ENCODE results near the gene RMND1.
A peak's percentile ranks its signal among the peaks of the same experiment; 100 is the strongest.

The RMND1 gene

DNA sequence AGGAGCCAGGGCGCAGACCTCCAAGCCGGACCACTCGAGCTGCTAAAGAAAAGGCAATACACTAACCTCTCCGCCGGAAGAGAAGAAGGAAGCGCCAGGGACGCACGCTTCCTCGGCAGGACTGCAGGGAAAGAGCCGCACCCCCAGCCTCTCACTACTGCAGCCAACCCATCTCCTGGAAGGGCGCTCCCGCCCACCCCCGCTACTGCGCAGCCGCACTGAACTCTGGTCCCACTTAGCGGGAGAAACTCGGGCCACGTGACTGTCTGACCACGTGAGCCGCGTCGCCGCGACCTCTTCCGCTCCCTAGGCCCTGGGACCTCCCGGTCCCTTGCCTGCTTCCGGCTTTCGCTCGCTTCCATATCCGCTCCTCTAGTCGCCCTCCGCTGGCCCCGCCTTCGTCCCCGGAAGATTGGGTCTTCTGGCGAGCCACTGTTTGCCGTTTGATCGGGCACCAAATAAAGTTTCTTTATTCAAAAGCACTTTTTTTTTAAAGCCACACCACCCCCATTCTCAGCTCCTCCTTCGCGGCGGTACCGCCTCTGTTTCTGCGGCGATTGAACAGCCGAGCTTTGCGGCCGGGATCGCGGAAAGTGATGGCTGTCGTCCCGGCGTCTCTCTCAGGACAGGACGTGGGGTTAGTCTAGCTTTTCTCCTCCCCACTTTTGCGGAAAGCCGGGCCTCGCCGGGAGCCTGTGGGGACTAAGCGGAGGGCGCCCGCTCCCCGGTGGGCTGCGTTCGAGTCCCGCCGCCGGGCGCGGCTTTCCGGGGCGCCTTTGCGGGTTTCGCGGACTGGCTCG, at the start of gene RMND1:
Gene RMND1, minus strand, starts transcription at position 177 of the 800 bp plus-strand sequence. CDS start 6,315 bp downstream, outside the sequence.
- Histone ChIP-seq H3K36me3 (ENCODE audit: control insufficient read depth, insufficient read depth, low read length) (no peaks in the 10 kb centered on the region), H3K27me3 (replicated peaks; ENCODE audit: control insufficient read depth, insufficient read depth, low read length) (no peaks in the 10 kb centered on the region), H3K4me3 (replicated peaks; ENCODE audit: low read depth, low read length) (peak within 1 kb of the TSS; percentile 71)
- TF ChIP-seq, protein P1, sequence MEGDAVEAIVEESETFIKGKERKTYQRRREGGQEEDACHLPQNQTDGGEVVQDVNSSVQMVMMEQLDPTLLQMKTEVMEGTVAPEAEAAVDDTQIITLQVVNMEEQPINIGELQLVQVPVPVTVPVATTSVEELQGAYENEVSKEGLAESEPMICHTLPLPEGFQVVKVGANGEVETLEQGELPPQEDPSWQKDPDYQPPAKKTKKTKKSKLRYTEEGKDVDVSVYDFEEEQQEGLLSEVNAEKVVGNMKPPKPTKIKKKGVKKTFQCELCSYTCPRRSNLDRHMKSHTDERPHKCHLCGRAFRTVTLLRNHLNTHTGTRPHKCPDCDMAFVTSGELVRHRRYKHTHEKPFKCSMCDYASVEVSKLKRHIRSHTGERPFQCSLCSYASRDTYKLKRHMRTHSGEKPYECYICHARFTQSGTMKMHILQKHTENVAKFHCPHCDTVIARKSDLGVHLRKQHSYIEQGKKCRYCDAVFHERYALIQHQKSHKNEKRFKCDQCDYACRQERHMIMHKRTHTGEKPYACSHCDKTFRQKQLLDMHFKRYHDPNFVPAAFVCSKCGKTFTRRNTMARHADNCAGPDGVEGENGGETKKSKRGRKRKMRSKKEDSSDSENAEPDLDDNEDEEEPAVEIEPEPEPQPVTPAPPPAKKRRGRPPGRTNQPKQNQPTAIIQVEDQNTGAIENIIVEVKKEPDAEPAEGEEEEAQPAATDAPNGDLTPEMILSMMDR (IDR thresholded peaks at IDR 0.05; ENCODE audit: insufficient read depth, low read length, poor library complexity, severe bottlenecking) = no peak
- DNase-seq (ENCODE audit: extremely low read depth, insufficient read length) = peak; percentile 100

DNA sequence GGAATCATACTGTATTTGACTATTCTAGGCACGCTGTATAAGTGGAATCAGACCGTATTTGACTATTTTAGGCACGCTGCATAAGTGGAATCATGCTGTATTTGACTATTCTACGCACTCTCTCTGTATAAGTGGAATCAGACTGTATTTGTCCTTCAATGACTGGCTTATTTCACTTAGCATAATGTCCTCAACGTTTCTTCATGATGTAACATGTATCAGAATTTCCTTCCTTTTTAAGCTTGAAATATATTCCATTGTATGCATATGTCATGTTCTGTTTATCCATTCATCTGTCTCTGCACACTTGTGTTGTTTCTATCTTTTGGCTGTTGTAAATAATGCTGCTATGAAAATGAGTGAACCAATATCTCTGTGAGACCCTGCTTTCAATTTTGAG, 47.6 kb upstream of the RMND1 start:
- no peak for DNase-seq (ENCODE audit: extremely low read depth, insufficient read length)
- no peaks in the 10 kb centered on the region for H3K36me3 ChIP-seq (ENCODE audit: control insufficient read depth, insufficient read depth, low read length)
- H3K4me3 ChIP-seq (replicated peaks; ENCODE audit: low read depth, low read length) = no peak overlapping the region
- TF ChIP-seq, protein P1 (IDR thresholded peaks at IDR 0.05; ENCODE audit: insufficient read depth, low read length, poor library complexity, severe bottlenecking) = no peak
- H3K27me3 ChIP-seq (replicated peaks; ENCODE audit: control insufficient read depth, insufficient read depth, low read length) = no peaks in the 10 kb centered on the region

- Histone ChIP-seq H3K4me3 (replicated peaks; ENCODE audit: low read depth, low read length) (no peak overlapping the region), H3K36me3 (ENCODE audit: control insufficient read depth, insufficient read depth, low read length) (no peaks in the 10 kb centered on the region), H3K27me3 (replicated peaks; ENCODE audit: control insufficient read depth, insufficient read depth, low read length) (peaks cover 4% of the 10 kb centered on the region; the same call in 1 of the 2 replicates)
- TF ChIP-seq, protein P1 (IDR thresholded peaks at IDR 0.05; ENCODE audit: insufficient read depth, low read length, poor library complexity, severe bottlenecking) = no peak
- no peak for DNase-seq (ENCODE audit: extremely low read depth, insufficient read length)
These were observed 46.4 kb upstream of the RMND1 start for GRCh38 chr6:151498327-151498726.

DNA sequence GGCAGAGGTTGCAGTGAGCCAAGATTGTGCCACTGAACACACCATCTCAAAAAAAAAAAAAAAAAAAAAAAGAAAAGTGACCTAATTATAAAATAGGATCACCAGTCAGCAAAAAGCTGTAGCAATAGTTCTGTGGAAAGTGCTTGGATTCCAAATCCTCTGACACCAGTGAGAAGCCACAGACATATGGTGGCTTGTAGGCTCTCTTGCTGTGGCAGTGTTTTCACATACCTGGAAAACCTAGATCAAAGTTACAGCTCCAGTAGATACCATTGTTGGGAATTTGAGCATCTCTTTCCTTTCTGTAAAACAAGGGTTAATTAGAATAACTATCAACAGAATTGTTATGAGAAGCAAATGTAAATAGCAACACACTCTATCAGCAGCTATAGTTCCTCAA, 46.0 kb upstream of the RMND1 start:
- TF ChIP-seq, protein P1 (IDR thresholded peaks at IDR 0.05; ENCODE audit: insufficient read depth, low read length, poor library complexity, severe bottlenecking) = no peak
- H3K27me3 ChIP-seq (replicated peaks; ENCODE audit: control insufficient read depth, insufficient read depth, low read length) = peaks cover 4% of the 10 kb centered on the region; the same call in 1 of the 2 replicates
- no peak overlapping the region for H3K4me3 ChIP-seq (replicated peaks; ENCODE audit: low read depth, low read length)
- H3K36me3 ChIP-seq (ENCODE audit: control insufficient read depth, insufficient read depth, low read length) = no peaks in the 10 kb centered on the region
- no peak for DNase-seq (ENCODE audit: extremely low read depth, insufficient read length)

GRCh38 chr6:151495380-151495779, 43.5 kb upstream of the RMND1 start:
- DNase-seq (ENCODE audit: extremely low read depth, insufficient read length) = no peak
- TF ChIP-seq, protein P1 (IDR thresholded peaks at IDR 0.05; ENCODE audit: insufficient read depth, low read length, poor library complexity, severe bottlenecking) = no peak
- H3K27me3 ChIP-seq (replicated peaks; ENCODE audit: control insufficient read depth, insufficient read depth, low read length) = peaks cover 4% of the 10 kb centered on the region; the same call in 1 of the 2 replicates

More at GRCh38 chr6:151495380-151495779, 43.5 kb upstream of the RMND1 start:
- Histone ChIP-seq H3K4me3 (replicated peaks; ENCODE audit: low read depth, low read length) (no peak overlapping the region), H3K36me3 (ENCODE audit: control insufficient read depth, insufficient read depth, low read length) (no peaks in the 10 kb centered on the region)

Data from GM06990 (cell line).